Peyer's patch (tissue), 4 donors: ENCODE measurements around the gene SSTR3.

Experiments
- POLR2A ChIP-seq, 2 donors: fragments of 450-650 bp; IDR thresholded peaks; one replicate each; pipeline ENCODE4 v1.5.1; 2017; ENCODE audit warnings: antibody characterized with exemption in 2 of 2, mild to moderate bottlenecking in 2 of 2, moderate library complexity in 2 of 2
- TF ChIP-seq, protein P1 (sequence below), 6 experiments: fragments of 450-650 bp in 4 of 6; fragments of 200-600 bp in 2 of 6; sonication (generic) in 1 of 6; IDR thresholded peaks; one replicate each; pipeline ENCODE4 v1.5.1; 2017 to 2019; ENCODE audit warnings: antibody characterized with exemption in 6 of 6, mild to moderate bottlenecking in 3 of 6, moderate library complexity in 1 of 6

DNA sequence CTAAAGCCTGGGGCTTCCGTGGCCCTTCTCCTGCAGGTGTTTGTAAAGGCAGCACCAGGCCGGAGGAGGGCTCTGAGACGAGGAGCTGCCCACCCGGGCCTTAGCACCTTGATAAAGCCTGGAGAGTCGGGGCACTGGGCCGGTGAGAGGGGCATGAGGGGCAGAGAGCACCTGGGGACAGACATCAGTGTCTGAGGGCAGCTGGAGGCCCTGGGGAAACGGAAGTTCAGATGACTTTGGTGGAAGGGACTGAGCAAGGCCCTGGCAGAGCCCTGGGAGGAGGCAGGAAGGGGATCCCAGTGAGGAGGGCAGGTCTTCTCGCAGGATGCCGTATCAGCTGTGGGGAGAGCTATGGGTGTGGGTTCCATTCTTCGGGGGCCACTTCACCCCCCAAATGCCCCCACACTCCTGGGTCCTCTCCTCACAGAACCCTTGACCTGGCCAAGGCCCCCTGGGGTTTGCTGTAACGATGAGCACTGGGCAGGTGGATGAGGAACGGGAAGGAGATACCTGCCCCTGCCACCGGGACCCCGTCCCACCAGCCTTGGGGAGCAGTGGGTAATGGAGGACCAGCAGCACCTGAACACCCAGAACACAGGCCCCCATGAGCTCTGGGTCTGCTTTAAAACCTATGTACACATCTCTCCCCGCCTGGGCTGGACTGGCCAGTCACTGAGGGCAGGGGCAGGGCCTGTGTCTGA, 31.6 kb downstream of the SSTR3 start:
- no peak for TF ChIP-seq POLR2A (IDR thresholded peaks at IDR 0.05)
- TF ChIP-seq, protein P1, sequence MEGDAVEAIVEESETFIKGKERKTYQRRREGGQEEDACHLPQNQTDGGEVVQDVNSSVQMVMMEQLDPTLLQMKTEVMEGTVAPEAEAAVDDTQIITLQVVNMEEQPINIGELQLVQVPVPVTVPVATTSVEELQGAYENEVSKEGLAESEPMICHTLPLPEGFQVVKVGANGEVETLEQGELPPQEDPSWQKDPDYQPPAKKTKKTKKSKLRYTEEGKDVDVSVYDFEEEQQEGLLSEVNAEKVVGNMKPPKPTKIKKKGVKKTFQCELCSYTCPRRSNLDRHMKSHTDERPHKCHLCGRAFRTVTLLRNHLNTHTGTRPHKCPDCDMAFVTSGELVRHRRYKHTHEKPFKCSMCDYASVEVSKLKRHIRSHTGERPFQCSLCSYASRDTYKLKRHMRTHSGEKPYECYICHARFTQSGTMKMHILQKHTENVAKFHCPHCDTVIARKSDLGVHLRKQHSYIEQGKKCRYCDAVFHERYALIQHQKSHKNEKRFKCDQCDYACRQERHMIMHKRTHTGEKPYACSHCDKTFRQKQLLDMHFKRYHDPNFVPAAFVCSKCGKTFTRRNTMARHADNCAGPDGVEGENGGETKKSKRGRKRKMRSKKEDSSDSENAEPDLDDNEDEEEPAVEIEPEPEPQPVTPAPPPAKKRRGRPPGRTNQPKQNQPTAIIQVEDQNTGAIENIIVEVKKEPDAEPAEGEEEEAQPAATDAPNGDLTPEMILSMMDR (IDR thresholded peaks at IDR 0.05), result no peak
